ENCODE measurements around the gene ZNF91. TPM values are rescaled to one million over a fixed set of nuclear protein-coding genes. Genes with fewer than 3 reads are reported as not detected.
A peak's percentile ranks its signal among the peaks of the same experiment; 100 is the strongest.
"Not testable (repeated sequence)": the region's sequence is repeated elsewhere in the genome, so short reads cannot be mapped to it uniquely, and the experiment has no call there.

ZNF91 gene
- total RNA-seq, 1 donor from 2014 or later: 7.9 TPM

DNA sequence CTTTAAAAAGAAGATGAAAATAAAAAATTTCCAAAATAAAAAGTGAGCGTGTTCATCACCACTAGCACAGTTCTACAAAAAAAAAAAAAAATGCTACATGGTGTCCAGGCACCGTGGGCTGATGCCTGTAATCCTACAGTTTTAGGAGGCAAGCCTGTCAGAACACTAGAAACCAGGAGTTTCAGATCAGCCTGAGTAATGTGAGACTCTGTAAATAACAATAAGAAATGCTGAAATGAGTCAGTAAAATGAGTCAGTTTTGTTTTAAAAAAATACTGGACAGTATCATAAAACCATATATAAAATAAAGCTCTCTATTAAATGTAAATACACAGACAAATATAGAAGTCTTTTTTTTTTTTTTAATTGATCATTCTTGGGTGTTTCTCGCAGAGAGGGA is 30.0 kb downstream of the ZNF91 start:
- Histone ChIP-seq H3K27me3 (ENCODE audit: control insufficient read depth, insufficient read depth, low read length) (no peaks in the 10 kb centered on the region), H3K4me3 (ENCODE audit: low read depth, low read length) (no peak overlapping the region), H3K36me3 (ENCODE audit: control insufficient read depth, insufficient read depth, low read length) (peaks cover 2% of the 10 kb centered on the region)
- FAIRE-seq: no peak
- TF ChIP-seq, protein P1, sequence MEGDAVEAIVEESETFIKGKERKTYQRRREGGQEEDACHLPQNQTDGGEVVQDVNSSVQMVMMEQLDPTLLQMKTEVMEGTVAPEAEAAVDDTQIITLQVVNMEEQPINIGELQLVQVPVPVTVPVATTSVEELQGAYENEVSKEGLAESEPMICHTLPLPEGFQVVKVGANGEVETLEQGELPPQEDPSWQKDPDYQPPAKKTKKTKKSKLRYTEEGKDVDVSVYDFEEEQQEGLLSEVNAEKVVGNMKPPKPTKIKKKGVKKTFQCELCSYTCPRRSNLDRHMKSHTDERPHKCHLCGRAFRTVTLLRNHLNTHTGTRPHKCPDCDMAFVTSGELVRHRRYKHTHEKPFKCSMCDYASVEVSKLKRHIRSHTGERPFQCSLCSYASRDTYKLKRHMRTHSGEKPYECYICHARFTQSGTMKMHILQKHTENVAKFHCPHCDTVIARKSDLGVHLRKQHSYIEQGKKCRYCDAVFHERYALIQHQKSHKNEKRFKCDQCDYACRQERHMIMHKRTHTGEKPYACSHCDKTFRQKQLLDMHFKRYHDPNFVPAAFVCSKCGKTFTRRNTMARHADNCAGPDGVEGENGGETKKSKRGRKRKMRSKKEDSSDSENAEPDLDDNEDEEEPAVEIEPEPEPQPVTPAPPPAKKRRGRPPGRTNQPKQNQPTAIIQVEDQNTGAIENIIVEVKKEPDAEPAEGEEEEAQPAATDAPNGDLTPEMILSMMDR (IDR thresholded peaks at IDR 0.05; ENCODE audit: insufficient read depth, low read length, severe bottlenecking): no peak
- peak; percentile 38 for DNase-seq (ENCODE audit: low read depth)

DNA sequence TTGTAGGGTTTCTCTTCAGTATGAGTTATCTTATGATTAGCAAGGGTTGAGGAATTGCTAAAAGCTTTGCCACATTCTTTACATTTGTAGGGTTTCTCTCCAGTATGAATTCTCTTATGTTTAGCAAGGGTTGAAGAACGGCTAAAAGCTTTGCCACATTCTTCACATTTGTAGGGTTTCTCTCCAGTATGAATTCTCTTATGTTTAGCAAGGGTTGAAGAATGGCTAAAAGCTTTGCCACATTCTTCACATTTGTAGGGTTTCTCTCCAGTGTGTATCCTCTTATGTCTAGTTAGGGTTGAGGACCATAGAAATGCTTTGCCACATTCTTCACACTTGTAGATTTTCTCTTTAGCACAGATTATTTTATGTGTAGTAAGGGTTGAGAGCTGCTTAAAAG is 33.4 kb downstream of the ZNF91 start:
- not testable (repeated sequence) for H3K36me3 ChIP-seq (ENCODE audit: control insufficient read depth, insufficient read depth, low read length); FAIRE-seq; H3K4me3 ChIP-seq (ENCODE audit: low read depth, low read length)

DNA sequence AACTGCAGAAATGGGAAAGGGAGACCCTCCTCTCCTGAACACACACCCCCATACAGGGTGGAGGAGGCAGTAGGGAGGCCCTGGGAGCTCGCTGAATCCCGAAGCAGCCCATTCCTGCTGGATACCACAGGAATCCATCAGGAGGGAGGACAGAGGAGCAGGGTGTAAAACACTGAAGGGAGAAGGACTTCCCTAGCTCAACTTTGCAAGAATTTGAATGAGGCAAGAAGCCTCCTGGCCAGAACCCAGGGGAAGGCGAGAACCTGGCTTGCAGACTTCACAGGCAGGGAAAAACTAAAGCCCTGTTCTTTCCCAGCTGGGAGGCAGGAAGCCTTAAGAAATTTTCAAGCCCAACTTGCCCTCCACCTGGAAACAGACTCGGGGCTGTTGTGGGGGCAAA is 43.5 kb downstream of the ZNF91 start:
- no peak for DNase-seq (ENCODE audit: low read depth)
- no peaks in the 10 kb centered on the region for H3K27me3 ChIP-seq (ENCODE audit: control insufficient read depth, insufficient read depth, low read length)
- no peak overlapping the region for H3K4me3 ChIP-seq (ENCODE audit: low read depth, low read length)
- no peak for FAIRE-seq
- peaks cover 2% of the 10 kb centered on the region for H3K36me3 ChIP-seq (ENCODE audit: control insufficient read depth, insufficient read depth, low read length)
- TF ChIP-seq, protein P1 (IDR thresholded peaks at IDR 0.05; ENCODE audit: insufficient read depth, low read length, severe bottlenecking): no peak

More for the DNA sequence above, 33.4 kb downstream of the ZNF91 start:
- DNase-seq (ENCODE audit: low read depth); H3K27me3 ChIP-seq (ENCODE audit: control insufficient read depth, insufficient read depth, low read length): not testable (repeated sequence)

DNA sequence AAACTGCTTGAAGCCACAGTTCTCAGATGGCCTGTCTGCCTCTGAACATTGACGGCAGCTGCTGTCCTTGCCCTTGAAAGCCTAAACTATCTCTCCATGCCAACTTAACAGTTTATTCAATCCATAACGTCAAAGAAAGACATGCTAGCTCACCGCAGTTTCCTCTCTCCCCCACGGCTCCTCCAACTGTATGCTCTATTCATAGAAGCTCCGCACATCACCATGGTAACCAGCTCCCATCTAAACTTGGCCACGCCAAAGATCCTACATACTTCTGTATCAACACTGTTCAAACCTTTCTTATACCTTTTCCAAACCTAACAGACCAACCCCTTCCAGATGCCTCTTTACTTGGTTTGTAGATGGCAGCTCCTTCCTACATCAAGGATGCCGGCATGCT is 48.6 kb downstream of the ZNF91 start:
- TF ChIP-seq, protein P1 (IDR thresholded peaks at IDR 0.05; ENCODE audit: insufficient read depth, low read length, severe bottlenecking): no peak
- Histone ChIP-seq H3K27me3 (ENCODE audit: control insufficient read depth, insufficient read depth, low read length) (no peaks in the 10 kb centered on the region), H3K4me3 (ENCODE audit: low read depth, low read length) (no peak overlapping the region), H3K36me3 (ENCODE audit: control insufficient read depth, insufficient read depth, low read length) (peaks cover 7% of the 10 kb centered on the region)
- FAIRE-seq (no peak), DNase-seq (ENCODE audit: low read depth) (no peak)

DNA sequence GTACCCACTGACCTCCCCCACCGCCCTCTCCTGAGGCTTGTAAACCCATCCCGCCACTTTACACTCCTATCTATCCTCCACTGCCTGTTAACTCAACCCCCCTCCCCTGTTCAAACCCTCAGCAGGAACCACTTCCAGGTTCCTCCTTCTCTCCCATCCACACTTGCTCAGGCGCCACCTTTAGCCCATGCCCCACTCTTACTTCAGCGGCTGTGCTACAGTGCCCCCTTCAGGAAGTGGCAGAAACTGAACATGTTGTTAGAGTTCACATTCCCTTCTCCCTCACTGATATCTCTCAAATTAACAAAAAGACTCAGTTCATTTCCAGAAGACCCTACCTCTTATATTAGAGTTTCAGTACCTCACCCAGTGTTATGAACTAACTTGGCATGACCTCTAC is 49.4 kb downstream of the ZNF91 start:
- no peaks in the 10 kb centered on the region for H3K27me3 ChIP-seq (ENCODE audit: control insufficient read depth, insufficient read depth, low read length)
- DNase-seq (ENCODE audit: low read depth) (no peak), FAIRE-seq (no peak)
- no peak overlapping the region for H3K4me3 ChIP-seq (ENCODE audit: low read depth, low read length)
- peaks cover 7% of the 10 kb centered on the region for H3K36me3 ChIP-seq (ENCODE audit: control insufficient read depth, insufficient read depth, low read length)
- TF ChIP-seq, protein P1 (IDR thresholded peaks at IDR 0.05; ENCODE audit: insufficient read depth, low read length, severe bottlenecking): no peak

DNA sequence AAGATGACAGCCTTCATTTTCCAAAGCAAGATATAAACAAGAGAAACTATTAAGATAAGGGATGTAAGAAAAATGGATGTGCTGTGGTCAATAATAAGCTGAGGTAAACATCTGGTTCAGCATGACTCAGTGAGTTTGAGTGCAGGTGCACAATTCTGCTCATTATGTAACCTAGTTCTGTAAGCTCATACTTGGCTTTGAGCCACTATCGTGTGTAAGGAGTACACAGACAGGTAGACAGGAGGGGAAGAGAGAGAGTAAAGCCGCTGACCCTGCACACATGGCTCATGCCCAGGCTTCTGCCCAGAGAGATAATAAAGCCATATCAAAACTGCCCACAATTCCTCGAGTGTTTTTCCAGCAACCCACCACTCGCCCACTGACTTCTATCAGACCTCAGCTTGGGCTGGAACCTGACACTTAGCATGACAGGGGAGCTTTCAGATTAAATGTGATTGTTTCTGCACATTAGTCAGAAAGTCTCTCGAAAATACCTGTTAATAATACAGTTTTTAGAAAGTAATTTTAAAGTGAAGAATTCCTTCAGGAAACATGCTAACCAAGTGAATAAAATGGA is 51.7 kb downstream of the ZNF91 start:
- Histone ChIP-seq H3K4me3 (ENCODE audit: low read depth, low read length) (no peak overlapping the region), H3K27me3 (ENCODE audit: control insufficient read depth, insufficient read depth, low read length) (no peaks in the 10 kb centered on the region), H3K36me3 (ENCODE audit: control insufficient read depth, insufficient read depth, low read length) (peaks cover 5% of the 10 kb centered on the region)
- no peak for FAIRE-seq
- TF ChIP-seq, protein P1 (IDR thresholded peaks at IDR 0.05; ENCODE audit: insufficient read depth, low read length, severe bottlenecking): no peak
- DNase-seq (ENCODE audit: low read depth): no peak

Data from bronchial epithelial cell (primary cell).